GM19328 (cell line): ENCODE measurements around the gene CALN1.
"Not testable (repeated sequence)": the region's sequence is repeated elsewhere in the genome, so short reads cannot be mapped to it uniquely, and the experiment has no call there.

Source experiments
- ATAC-seq: cut with Tn5 transposase; IDR thresholded peaks from one replicate; pipeline ENCODE4 v1.9.1; 2021; ENCODE audit warnings: mild to moderate bottlenecking, moderate library complexity; ENCODE audit not compliant: unreplicated experiment

CALN1 gene

GRCh38 chr7:72272479-72272878 lies 139.7 kb downstream of the CALN1 start:
- ATAC-seq, result no peak

GRCh38 chr7:72268796-72269195 lies 143.3 kb downstream of the CALN1 start:
- no peak for ATAC-seq

DNA sequence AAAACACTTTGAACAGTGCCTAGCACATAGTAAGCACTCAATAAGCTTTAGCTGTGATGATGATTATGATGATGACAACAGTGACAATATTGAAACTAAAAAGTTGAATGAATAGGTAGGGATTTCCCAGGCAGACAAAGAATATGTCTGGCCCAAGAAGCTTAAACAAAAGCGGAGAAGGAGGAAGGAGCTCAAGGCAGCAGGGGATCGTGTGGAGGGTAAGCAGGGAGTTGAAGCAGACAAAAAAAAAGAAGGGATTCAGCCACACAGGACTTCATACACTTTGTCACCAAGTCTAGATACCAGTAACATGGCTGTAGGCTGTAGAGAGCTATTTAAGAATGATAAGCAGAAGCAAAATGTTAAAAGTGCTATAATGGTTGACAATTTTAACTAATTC lies 144.0 kb downstream of the CALN1 start:
- ATAC-seq, result no peak

GRCh38 chr7:72267291-72267800 lies 144.8 kb downstream of the CALN1 start:
- ATAC-seq, result no peak

DNA sequence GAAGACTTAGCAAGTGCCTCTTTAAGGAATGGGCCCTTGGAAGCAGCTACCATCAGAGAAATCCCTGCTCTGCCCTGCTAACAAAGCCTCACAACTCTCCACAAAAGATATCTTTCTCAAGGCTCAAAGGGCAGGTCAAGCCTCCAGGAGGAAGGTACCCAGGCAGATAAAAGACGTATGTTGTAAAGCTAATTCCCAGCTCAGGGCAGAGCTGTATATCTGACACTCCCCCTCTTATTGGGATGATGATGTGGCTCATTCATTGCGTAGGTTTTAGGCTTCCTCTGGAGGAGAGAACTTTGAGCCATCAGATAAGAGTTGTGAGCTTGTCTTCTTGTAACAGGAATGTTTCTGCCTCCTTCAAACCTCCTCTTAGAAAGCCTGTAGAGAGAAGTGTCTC lies 145.4 kb downstream of the CALN1 start:
- no peak for ATAC-seq

DNA sequence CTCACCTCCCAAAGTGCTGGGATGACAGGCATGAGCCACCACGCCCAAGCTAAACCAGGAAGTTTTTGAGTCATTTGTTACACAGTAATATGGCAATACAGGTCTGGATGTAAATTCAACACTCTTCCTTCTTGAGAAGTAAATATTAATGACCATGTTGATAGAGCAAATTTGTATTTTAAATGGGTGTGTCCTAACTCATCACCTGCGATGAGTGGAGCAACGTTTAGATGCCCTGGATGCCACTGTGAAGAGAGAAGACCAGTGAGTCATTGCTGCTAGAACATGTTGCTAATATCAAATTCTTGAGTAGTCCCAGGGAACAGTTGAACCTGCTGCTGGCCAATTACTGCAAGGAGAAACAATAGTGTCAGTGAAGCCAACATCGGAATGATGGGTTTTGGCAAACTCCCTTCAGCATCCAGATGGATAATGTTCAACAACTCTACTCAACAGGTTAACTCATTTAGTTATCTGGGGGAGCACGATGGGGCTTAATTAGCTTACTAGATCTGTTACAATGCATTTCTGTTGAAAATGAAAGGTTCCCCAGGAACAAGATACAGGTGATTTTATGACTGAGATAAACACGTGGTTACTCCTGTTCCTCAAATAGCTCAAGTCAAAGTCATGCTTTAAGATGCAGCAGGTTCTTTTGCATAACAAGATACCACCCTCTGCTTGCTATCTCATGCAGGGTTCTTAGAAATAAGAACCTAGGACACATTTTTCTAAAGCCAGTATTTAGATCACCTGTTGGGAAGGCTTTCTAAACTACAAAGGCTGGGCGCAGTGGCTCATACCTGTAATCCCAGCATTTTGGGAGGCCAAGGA lies 146.8 kb downstream of the CALN1 start:
- no peak for ATAC-seq

DNA sequence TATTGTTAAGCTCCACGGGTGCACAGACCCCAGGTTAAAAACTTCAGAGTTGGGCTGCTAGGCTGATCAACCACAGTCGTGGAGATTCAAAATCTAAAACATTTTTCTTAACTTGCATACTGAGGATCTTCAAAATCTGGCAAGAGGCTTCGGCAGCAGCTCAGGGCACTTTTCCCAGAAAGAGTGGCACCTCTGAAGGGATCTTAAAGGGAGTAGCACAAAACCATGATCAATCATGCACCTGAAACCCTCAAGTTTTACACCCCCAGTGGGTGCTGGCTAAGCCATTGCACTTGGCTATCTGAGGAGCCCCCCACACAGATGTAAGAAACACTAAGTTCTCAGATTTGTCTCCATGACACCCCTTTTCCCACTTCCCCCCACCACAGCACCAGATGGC lies 151.7 kb downstream of the CALN1 start:
- ATAC-seq, result no peak

DNA sequence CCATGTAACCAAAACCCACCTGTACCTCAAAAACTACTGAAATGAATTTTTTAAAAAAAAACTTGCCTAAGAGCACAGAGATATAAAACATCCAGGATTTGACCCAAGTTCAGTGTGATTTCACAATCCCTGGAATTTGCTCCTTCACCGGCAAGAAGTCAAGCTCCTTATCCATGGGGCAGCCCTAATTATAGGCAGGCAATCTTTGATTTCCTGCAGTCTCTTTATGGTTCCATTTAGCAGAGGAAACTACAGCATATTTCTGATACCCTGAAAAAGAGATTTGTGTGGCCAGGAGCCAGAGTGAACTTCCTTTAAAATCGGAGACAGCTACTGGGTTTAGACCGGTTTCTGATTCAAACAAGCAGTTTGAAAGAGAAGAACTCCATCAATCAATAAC lies 154.1 kb downstream of the CALN1 start:
- no peak for ATAC-seq

- no peak for ATAC-seq
Observed at GRCh38 chr7:72254455-72254854, 157.7 kb downstream of the CALN1 start.

DNA sequence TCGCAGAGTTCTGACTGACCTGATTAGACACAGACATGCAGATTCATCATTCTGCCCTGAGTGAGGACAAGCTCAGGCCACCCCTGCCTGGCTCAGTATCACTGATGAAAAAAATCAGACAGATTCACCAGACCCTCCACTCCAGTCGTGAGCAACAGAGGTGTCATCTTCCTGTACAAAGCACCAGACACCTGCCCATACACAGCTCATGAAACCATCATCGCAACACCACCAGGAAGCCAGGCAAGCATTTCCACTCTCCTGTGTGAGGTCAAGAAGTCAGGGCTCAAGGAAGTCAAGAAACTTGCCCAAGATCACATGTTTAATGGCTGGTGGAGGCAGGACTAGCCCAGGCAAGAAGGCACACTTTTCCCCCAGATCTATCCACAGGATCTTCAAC lies 163.0 kb downstream of the CALN1 start:
- ATAC-seq, result no peak

GRCh38 chr7:72244826-72245398 lies 167.2 kb downstream of the CALN1 start:
- ATAC-seq, result no peak

DNA sequence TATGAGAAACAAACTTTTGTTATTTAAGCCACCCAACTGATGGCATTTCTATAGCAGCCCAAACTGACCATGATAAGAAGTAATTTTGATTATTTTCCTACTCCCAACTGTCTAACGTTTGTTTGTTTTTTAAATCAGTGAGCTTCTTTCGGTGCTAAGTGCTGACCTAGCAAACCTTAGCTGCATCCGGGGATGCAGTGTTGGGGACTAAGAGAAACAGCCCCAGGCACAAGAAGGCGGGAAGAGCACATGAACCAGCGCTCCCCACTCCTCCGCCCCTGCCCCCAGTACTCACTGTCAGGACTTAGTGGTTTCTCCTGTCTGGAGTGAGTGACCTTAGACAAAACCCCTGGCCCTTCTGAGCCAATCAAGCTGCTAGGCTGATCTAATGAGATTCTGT lies 168.8 kb downstream of the CALN1 start:
- ATAC-seq, result no peak

DNA sequence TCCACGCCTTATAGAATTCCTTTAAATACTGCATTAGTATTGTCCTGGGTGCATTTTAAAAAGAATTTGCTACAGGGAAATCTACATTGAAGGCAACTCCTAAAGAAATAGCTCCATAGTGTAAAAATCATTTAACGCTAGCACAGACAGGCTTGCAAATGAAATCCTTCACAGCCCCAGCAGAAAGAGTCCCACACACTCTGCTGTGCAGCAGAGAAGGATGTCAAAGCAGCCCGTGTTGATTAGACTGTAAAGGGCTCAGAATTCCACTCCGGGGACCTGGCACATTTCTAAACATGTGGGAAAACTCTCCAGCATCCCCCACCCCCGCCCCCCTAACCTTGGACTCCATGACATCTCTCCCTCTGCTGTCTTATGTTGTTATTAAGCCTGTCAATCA lies 176.8 kb downstream of the CALN1 start:
- no peak for ATAC-seq

DNA sequence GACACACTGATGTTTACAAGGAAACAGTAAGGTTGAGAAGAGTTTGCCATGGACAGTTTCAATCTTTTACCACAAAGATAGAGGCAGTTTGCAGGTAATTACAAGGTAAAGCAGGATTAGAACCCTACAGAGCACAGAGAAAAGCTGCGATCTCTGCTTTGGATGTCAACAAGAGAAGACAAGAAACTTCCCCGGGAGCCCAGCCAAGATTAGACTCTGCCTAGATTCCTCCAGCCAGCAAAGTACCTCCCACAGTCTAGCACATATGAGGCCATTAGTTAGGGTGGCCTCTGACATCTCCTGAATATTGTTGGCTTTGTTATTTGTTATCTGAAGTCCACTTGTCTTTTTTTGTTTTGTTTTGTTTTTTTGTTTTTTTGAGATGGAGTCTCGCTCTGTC lies 178.1 kb downstream of the CALN1 start:
- no peak for ATAC-seq

- ATAC-seq, result no peak
Observed at GRCh38 chr7:72230281-72230680, 181.9 kb downstream of the CALN1 start.

GRCh38 chr7:72223351-72223750 lies 188.8 kb downstream of the CALN1 start:
- no peak for ATAC-seq

DNA sequence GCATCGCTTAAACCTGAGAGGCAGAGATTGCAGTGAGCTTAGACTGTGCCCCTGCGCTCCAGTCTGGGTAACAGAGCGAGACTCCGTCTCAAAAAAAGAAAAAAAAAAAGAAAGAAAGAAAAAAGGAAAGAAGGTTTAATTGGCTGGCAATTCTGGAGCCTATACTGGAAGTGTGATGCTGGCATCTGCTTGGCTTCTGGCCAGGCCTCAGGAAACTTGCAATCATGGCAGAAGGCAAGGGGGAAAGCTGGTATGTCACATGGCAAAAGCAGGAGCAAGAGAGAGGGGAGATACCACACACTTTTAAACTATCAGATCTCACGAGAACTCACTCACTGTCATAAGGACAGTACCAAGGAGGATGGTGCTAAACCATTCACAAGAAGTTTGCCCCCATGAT lies 190.0 kb downstream of the CALN1 start:
- ATAC-seq, result no peak

DNA sequence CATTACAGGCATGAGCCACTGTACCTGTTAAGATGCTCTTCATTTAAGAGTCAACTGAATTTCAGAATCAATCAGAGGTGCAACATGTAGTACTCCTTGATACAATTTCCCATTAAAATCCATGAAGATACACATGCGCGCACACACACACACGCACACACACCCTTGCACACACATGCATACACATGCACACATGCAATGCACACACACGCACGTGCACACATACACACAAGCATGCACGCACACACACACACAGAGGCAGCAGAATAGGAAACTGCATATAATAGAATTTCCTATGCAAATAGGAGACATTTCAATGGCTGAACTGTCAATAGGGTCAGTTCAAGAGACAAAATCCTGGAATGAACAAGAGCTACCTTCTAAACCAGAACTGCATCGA lies 192.6 kb downstream of the CALN1 start:
- ATAC-seq, result no peak

DNA sequence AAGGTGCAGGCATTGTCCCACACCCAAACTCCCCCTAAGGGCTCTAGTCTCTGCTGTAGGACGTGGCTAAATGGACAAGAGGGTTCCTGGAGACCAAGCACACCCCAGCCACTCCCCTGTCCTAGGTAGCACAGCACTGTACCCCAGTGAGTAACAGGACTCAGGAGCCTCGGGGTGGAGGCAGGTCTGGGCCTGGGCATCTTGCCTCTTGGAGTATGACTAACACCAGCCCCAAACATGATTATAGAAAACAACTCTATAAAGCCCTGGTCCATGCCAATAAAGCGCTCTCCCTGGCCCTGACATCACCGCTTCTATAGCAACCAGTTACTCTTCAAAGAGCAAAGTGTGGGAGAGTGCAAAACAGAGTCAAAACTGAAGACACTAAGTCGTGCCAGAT lies 195.0 kb downstream of the CALN1 start:
- no peak for ATAC-seq

DNA sequence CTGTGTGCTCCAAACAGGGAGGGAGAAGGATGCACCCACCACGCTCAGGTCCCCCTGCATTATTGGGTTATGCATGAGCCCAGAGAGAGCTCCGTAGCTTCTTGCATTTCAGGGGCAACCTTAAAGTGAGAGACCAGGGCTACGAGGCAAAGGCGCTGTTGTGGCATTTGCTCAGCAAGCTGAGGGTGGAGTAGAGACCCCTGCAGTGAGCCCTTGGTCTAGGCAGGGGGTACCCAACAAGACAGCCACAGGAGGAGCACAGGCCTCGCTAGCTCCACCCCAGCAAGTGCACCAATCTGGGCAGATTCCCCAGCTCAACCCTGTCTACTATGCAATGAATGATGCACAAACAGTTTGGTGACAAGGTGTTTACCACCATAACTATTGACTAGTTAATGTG lies 198.4 kb downstream of the CALN1 start:
- ATAC-seq, result no peak

DNA sequence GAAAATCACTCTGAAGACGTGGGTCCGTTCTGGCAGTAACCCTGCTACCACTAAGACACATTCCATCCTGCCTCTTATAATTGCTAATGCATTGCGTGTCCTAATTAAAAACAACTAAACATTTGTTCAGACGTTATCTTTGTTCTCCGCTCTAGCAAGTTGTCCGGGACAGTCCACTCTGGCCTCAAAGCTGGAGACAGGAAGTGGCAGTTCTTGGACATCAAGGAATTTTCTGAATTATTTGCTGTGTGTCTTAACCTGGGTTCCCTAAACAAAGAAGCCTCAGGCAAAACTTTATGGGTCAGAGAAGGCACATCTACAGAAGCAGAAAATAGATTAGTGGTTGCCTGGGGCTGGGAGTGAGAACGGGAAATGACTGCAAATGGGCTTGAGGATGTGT lies 199.1 kb downstream of the CALN1 start:
- ATAC-seq, result no peak

DNA sequence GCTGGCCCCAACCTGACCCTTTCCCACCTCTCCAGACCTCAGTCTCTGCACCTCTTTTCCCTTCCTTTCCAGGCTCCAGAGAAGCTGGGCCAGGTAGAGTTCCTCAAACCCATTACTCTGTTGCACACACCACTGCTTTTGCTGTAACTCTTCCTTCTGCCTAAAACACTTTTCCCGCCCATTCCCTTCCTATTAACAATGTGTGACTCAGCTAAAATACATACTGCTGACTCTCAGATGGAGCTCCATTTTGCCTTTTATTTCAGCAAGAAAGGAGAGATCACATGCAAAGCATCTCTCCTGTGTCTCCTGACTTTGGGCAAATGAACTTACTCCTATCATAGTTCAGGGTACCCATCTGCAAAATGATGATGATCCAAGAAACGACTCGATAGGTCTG lies 201.0 kb downstream of the CALN1 start:
- ATAC-seq, result no peak

GRCh38 chr7:72209006-72209405 lies 203.1 kb downstream of the CALN1 start:
- not testable (repeated sequence) for ATAC-seq
